Epidermal melanocyte (primary cell): ENCODE results near the gene DYSF.
A peak's percentile ranks its signal among the peaks of the same experiment; 100 is the strongest.

Source experiments
- DNase-seq: peaks from one replicate; pipeline ENCODE4 v3.0.0; 2011; ENCODE audit warnings: low spot score; ENCODE audit not compliant: insufficient read length

DYSF gene

DNA sequence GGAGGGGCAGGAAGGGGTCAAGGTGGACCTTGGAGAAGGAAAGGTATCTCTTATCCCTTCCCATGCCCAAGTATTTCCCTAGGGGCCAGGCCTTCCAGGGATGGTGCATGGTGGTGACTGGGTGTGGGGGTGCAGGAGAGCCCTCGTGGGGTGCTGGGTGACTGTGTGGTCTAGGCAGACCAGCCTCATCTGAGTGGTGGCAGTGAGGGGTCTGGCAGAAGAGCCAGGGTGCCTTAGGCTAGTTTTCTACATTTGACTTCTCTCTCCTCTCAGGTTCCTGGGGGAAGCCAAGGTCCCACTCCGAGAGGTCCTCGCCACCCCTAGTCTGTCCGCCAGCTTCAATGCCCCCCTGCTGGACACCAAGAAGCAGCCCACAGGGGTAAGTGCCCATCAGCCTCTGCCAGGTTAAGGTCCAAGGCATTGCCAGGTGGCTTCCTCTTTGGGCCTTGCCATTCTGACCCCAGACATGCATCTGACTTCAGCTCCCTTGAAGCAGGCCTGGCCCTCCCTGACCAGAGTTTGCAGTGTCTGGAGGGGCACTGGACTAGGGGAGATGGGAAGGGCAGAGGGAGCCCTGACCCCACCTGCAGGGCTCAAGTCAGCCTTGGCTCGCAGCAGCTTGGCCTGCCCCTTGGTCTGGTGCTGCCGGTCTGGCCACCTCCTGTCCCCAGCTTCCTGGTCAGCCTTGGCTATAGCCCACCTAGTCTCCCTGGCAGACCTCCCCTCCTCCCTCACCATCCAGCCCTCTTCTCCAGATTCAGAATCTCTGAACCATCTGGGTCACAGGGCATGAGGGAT, 49.8 kb downstream of the DYSF start:
- no peak for DNase-seq

DNA sequence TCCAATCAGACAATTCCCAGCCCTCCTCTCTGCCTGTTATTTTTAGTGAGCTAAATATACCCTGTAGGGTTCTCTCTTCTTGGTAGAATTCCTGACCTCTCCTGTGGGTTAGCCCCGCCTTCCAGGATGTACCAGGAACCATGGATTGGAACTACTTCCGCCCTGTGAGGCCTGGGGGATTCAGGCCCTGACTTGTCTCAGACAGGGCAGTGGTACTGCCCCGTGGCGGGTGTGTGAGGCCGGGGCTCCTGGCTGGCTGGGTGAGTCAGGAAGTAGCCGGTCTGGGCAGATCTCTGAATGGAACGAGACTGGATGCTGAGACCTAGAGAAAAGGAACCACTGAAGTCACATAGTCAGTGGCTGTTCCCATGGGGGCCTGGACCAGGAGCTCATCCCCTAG, 50.5 kb downstream of the DYSF start:
- no peak for DNase-seq

DNA sequence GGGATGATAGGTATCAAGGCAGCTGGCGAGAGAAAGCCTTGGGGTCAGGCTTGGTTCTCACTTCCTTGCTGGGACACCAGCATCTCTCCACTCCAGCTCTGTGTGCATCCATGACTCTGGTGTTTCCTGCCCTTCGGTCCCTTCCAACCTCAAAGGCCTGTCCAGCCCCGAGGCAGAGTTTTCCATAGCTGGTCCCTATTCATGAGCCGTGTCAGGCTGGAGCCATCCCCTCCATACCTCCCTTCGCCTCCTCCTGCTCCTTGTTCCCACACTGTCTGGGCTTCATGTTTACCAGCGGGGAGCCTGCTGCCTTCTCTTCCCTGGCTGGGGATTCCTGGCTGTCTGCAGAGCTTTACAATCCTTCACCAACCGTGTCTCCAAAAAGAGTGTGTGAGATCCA, 51.2 kb downstream of the DYSF start:
- no peak for DNase-seq

DNA sequence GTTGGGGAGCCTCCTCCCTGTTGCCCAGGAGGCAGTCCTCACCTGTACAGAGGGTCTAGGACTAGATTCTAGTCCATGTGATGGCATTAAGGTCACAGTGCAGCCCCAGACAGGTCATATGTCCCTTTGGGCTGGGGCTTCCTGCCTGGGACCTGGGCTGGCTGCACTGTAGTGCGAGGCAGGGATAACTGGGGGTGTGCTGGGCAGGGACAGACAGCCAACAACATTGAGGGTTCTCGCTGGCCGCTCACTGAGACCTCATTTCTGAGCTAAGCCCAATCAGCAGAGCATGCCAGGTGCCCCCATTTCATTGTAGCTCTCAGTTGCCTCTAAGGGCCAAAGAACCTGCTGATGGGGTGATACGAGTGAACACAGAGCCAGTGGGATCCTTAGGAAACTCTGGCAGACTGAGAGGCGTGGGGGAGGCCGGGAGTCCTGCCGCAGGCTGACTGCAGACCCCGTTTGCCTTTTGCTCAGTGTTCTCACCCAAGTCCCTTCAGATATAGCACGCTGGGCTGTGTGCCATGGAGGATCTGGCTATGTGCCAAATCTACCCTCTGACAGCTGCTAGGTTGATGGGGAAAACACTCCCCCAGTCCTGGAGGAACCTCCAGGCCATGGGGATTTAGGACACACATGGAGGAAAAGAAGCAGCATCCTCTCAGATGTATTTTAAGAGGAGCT, 51.9 kb downstream of the DYSF start:
- no peak for DNase-seq

DNA sequence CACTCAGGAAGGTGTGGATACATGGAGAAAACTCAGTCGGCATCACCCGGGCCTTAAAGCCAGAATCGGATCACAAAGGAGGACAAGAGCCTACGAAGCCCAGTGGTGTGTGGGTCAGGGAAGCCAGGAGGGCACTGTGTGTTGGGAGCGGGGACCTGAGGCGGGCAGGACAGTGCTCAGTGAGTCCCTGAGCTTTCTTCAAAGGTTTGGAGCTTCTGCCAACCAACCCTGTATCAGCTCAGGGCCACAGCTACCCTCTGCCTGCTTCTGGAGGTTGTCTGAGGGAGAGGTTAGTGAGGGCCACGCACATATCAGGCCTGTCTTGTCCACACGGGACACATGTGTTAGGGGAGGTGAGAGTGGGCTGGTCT, 52.4 kb downstream of the DYSF start:
- no peak for DNase-seq

DNA sequence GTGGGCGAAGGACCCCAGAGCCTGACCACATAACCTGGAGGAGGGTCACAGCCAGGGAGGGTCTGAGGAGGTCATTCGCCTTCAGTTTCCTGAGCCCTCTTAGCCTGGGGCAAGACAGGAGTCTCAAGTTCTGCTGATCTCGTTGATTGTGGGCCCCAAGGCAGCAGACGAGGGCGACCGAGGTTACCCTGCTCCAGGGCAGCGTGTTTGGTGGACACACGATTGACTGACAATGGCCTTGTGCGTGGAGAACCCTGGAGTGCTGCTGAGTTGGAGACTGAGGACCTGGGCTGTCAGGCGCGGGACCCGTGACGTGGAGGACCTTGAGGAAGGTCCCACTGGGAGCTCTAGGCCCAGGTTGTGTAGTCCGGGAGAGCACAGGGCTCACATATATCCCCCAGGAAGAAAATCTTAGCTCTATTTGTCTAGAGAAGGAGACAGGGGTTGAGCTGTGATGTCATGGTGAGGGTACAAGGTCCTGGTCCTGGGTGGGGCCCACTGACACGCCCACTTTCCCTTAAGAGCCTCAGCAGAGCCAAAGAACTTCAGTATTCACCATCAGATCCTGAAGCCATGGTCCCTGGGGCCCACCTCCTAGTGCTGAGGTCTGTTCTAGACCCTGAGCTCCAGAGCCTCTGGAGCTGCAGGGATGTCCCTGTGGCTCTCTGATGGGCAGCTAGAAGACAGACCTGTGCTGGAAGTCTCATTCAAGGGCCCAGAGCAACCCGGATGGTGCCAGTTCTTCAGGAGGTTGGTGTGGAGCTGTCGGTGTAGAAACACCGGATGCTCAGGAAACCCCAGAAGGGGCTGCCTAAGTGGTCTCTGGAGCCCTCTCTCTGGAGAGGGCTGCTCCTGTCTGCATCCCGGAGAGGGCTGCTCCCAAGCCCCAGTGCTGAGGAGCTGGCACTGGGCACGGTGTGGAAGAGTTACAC, 53.1 kb downstream of the DYSF start:
- DNase-seq = no peak

DNA sequence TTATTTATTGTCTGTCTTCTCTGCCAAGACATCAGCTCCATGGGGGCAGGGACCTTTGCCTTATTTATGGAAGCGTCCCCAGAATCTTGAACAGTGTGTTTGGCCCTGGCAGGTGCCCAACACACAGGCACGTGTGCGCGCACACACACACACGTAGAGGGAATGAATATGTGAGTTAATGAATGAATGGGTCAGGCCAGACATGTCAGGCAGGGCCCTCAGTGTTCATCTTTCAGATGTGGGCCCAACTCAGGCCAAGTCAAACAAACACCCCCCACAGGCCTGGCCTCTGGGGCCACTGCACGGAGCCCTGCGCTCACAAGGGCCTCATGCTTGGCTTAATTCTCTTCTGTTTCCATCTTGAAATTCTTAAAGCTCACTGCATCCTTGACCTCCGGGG, 54.1 kb downstream of the DYSF start:
- no peak for DNase-seq

DNA sequence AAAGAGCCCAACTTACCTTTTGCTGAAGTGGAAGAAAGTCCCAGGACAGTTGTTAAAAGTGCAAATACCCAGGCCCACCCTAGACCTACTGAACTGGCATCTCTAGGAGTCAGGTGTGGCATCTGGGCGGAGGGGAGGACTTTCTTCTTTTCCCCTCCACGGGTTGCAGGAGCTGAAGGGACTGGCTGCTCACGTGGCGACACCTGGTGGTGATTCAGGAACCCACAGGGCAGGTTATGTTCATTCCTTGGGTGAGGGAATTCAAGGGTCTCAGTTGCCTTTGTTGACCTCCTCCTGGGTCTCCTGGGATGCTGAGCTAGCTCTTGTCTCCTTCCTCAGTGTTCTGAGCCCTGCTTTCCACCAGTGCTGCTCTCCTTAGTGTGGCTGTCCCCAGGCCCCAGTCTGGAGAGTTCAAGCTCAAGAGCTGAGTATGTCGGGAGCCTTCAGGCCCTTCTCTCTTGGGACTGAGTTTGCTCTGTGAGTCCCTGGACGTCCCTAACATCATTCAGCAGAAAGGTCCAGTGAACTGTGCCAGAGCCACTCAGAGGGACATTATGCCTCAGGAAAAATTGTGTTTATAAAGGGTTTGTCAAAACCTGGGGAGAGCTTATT, 56.9 kb downstream of the DYSF start:
- peak; percentile 86 for DNase-seq

DNA sequence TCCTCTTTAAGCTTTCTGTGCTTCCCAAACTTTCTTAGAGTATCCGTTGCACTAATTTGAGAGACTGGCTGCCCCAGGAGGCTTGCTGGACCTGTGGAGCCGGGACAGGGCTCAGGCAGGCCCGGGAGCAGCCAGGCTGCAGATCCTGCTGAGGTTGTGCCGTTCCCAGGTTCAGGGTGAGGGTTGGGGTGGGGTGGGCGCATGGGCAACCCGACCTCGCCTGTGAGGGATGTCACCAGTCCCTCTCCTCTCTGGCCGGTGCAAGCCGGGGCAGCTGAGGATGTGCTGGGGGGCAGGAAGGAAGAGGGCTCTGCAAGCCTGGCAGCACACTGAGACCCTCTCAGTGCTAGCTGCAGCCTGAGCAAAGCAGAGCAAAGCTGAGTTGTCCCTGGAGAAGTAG, 57.6 kb downstream of the DYSF start:
- no peak for DNase-seq

DNA sequence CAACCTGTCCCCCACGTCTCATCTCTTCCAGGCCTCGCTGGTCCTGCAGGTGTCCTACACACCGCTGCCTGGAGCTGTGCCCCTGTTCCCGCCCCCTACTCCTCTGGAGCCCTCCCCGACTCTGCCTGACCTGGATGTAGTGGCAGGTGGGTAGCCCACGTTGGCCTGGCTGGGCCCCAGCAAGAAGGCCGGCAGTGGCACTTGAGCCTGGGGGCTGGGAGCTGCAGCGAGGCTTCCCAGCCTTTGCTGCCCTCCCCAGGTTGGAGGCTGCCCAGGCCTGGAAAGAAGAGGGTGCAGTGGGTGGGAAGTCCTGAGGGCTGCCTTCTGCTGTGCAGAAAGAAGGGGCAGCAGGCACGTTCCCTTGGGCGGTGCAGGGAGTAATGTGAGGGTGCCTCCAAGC, 58.4 kb downstream of the DYSF start:
- DNase-seq = no peak

DNA sequence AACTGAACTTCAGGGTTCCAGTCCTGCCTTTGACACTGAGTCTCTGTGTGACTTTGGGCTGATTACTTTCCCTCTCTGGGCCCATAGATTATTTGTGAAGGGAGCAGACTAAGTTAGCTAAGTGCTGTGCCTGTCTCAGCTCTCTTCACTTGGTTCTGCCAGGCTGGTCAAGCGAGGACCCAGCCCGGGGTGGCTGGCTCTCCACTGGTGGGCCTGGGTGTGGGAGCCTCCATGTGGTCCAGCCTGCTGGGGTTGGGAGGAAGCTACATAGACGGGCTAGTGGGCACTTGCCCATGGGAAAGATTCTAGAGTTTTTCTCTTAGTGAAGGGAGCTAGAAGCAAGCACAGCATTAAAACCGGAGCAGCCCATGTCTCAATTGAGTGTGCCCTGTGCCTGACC, 59.0 kb downstream of the DYSF start:
- no peak for DNase-seq

DNA sequence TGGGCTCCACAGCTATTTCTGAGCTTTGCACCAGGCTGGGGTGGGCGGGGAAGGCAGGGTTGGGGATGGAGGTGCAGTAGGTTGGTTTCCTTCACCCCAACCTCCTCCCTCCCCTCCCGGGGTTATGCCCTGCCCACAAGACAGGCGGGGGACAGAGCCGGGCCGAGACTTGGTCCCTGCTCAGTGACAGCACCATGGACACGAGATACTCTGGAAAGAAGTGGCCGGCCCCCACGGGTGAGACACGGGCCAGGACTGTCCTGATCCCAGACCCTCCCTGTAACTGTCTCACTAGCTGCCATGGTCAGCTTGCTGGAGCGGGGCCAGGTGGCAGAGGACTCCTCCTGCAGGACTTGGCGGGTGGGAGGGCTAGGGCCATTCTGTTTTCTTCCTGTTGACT, 59.7 kb downstream of the DYSF start:
- DNase-seq = no peak

DNA sequence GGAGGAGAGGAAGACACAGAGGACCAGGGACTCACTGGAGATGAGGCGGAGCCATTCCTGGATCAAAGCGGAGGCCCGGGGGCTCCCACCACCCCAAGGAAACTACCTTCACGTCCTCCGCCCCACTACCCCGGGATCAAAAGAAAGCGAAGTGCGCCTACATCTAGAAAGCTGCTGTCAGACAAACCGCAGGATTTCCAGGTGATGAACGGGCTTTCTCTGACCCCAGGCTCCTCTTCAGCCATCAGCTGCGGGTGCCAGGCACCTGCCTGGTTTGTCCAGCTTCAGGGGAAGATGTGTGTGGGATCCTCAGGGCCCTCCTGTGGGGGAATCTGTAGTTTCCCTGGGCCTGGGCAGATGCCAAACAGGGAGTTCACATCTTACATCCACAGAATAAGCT, 60.4 kb downstream of the DYSF start:
- no peak for DNase-seq

DNA sequence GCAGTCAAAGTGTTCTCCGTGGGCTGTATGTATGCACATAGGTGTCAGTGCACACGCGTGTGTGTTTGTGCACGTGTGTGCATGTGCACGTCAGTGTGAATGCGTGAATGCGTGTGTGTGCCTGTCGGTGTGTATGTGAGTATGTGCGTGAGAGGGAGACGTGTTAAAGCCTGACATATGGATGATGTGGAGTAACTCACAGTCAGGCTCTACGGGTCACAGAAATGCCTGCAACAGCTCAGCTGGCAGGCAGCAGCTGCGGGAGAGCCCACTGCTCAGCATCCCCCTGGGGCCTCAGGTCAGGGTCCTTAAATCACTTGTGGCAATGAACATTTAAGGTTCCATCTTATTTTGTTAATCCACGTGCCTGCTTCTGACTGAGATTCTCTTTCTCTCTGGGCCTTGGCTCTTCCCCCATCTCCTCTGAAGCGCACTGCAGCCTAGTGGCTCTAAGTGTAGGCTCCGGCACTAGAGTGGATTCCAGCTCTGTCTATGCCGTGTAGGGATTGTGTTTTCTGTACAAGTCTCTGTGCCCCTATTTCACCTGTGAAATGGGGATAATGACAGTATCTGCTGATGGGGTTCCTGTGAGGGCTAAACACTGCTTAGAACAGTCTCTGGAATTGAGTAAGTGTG, 63.0 kb downstream of the DYSF start:
- DNase-seq = no peak

DNA sequence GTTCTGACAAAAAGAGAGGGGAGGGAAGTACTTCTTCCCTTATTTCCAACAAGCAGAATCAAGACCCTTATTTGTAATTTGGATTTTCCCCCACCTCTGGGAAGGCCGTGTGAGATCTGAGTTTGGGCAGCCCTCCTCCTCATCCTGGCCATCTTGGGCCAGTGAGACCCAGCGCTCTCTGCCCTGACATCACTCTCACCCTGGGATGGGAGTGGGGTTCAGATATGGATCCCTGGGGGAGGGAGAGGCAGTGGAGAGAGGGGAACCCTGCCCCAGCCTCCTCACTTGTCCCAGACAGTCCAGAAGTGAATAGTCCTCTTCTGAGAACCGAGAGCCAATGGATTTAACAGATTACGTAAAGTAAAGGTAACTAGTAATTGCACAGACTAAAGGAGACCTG, 64.5 kb downstream of the DYSF start:
- no peak for DNase-seq

DNA sequence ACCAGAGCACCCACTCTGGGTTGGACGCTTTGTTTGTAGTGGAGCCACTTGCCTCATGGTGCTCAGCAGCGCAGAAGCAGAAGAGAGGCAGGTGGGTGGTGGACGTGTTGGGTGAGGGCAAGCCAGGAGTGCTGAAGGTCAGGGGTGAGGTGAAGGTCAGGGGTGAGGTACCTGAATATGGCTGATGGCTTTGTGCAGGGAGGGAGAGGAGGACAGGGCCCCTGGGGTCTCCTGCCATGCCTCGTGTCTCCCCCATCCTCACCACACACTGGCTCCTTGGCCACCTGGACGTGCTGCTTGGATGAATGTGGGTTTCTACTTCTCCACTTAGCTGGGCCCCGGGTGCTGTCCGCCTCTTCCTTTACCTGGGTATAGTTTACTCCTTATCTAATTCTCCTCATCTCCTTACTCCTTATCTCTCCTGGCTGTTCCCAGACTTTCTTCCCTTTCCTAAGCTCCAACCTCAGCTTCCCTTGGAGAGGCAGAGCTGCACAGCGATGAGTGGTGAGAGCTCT, 68.1 kb downstream of the DYSF start:
- DNase-seq = no peak

DNA sequence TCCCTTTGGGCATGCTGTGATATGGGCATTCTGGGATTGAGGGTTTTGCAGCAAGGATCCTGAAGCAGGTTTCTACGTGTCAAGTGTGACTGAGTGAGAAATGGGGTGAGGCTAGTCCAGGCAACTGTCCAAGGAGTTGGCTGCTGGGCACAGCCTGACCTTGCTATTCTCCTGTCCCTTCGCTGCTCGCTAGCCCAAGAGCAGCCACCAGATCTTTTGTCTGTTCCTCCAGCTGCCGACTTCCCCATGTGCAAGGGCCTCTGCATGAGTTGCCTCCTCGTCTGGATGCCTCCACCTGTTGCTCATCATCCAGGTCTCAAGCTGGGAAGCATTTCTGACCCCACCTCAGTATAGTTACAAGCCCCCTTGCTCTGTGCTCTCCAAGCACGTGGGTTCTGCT, 71.1 kb downstream of the DYSF start:
- no peak for DNase-seq

DNA sequence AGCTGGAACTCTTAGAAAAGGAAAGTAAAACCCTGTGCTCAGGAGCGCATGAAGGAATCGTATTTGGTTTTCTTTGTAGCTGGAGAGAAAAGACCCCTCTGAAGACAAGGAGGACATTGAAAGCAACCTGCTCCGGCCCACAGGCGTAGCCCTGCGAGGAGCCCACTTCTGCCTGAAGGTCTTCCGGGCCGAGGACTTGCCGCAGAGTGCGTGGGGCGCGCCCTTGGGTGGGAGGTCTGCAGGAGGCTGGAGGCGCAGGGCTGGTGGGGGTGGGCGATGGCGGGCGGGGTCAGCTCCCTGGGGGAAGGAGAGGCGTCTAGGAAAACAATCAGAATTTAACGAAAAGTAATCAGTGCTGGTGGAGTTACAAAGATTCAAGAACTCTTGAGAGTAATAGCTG, 72.8 kb downstream of the DYSF start:
- no peak for DNase-seq

DNA sequence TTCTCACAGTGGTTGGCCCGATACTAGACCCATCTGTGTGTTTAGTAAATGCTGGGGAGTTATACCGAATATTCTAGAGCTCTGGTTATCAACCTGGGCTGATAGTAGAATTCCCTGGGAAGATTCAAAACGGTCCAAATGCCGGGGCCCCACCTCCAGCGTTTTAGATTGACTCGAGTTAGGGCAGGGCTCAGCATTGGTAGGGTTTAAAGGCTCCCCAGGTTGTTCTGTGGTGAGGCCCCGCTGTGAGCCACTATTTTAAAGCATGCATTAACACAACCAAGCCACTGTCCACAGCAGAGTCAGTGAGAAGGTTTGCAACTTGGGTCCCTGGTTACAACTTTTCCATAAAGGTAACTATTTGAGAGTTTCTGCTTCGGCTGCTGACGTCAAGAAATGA, 73.6 kb downstream of the DYSF start:
- no peak for DNase-seq

DNA sequence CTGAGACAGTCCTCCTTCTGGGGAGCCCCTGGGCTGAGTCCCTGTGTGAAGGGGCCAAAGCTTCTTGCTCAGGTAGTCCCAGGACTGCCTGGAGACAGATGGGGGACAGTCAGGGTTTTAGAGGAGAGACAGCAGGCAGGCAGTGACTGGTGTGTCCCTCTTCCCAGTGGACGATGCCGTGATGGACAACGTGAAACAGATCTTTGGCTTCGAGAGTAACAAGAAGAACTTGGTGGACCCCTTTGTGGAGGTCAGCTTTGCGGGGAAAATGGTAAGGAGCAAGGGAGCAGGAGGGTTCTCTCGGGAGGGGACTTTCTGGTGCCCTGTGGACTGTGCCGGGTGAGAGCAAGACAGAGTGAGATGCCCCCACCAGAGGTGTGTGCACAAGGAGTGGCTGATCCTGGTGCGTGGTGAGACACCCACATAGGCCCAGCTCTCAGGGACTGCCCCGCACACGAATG, 74.8 kb downstream of the DYSF start:
- no peak for DNase-seq

DNA sequence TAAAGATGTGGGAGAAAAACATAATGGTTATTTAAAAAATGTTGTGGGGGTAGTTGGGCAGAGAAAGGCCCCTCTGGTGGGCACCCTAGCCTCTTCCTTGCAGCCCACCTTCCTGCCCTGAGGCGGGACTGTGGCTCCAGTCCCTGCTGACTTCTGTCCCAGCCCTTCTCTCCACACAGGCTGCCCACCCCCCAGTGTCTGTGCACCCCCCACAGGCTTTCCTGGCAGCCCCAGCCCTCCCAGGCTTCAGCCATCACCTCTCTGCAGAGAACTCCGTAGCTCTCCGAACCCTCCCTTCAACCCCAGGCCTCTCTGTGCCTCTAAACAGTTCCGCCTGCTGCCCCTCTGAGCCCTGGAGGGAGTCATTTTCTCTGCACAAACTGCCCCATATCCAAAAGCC, 75.4 kb downstream of the DYSF start:
- DNase-seq = no peak
